CD8-positive, alpha-beta memory T cell (primary cell): ENCODE measurements around the gene SH3BP5. TPM values are rescaled to one million over a fixed set of nuclear protein-coding genes. Genes with fewer than 3 reads are reported as not detected.
A peak's percentile ranks its signal among the peaks of the same experiment; 100 is the strongest.

Experiments used
- CTCF ChIA-PET: fragments of 350-600 bp; sonication (Branson Sonifier 250); formaldehyde crosslinking; loops from one replicate; lab custom pipeline; 2021; ENCODE audit warnings: antibody characterized with exemption; lab: Charles Lee
- POLR2A ChIA-PET: fragments of 350-600 bp; sonication (Branson Sonifier 250); formaldehyde crosslinking; loops from one replicate; lab custom pipeline; 2021; ENCODE audit warnings: antibody characterized with exemption; lab: Charles Lee
- DNase-seq, 5 donors: peaks; one replicate each; pipeline versions ENCODE4 v3.0.0 to v3.0.0-alpha.2; 2020 to 2022; ENCODE audit warnings: mixed read lengths in 1 of 5
- H3K27ac ChIP-seq: one replicate; pipeline ENCODE4 v1.7.0; 2013; ENCODE audit warnings: low read depth, mild to moderate bottlenecking, low read length, moderate library complexity
- H3K27me3 ChIP-seq: 2 replicates; pipeline ENCODE4 v1.7.0; 2013; ENCODE audit warnings: low read length, mild to moderate bottlenecking; ENCODE audit not compliant: insufficient read depth, poor library complexity, severe bottlenecking
- H3K36me3 ChIP-seq: 2 replicates; pipeline ENCODE4 v1.7.0; 2013; ENCODE audit warnings: mild to moderate bottlenecking, low read length, moderate library complexity; ENCODE audit not compliant: insufficient read depth
- H3K4me1 ChIP-seq: 2 replicates; pipeline ENCODE4 v1.7.0; 2013; ENCODE audit warnings: mild to moderate bottlenecking, low read length, moderate library complexity; ENCODE audit not compliant: insufficient read depth
- H3K4me3 ChIP-seq: 2 replicates; pipeline ENCODE4 v1.7.0; 2013; ENCODE audit warnings: mild to moderate bottlenecking, low read length
- H3K9me3 ChIP-seq: 2 replicates; pipeline ENCODE4 v1.7.0; 2013; ENCODE audit warnings: mild to moderate bottlenecking, low read length
- H3K27ac Mint-ChIP-seq, 8 donors: one replicate each; pipeline ENCODE4 v1.8.0; 2020 to 2021; ENCODE audit warnings: mixed read lengths in 8 of 8, mild to moderate bottlenecking in 6 of 8, inconsistent platforms in 3 of 8, moderate library complexity in 3 of 8
- H3K27me3 Mint-ChIP-seq, 2 donors: one replicate each; pipeline ENCODE4 v1.8.0; 2020 to 2021; ENCODE audit warnings: mixed read lengths in 2 of 2, mild to moderate bottlenecking in 1 of 2, moderate library complexity in 1 of 2
- H3K36me3 Mint-ChIP-seq, 3 donors: one replicate each; pipeline ENCODE4 v1.8.0; 2020 to 2021; ENCODE audit warnings: mixed read lengths in 3 of 3, inconsistent platforms in 1 of 3, mild to moderate bottlenecking in 1 of 3
- H3K4me1 Mint-ChIP-seq, 3 donors: one replicate each; pipeline ENCODE4 v1.8.0; 2020 to 2021; ENCODE audit warnings: mixed read lengths in 3 of 3, inconsistent platforms in 1 of 3, mild to moderate bottlenecking in 1 of 3
- H3K4me3 Mint-ChIP-seq, 7 donors: one replicate each; pipeline ENCODE4 v1.8.0; 2020 to 2021; ENCODE audit warnings: mixed read lengths in 7 of 7, mild to moderate bottlenecking in 6 of 7, moderate library complexity in 4 of 7, inconsistent platforms in 2 of 7
- H3K9me3 Mint-ChIP-seq, 5 donors: one replicate each; pipeline ENCODE4 v1.8.0; 2020 to 2022; ENCODE audit warnings: mixed read lengths in 5 of 5, mild to moderate bottlenecking in 3 of 5, moderate library complexity in 2 of 5, inconsistent platforms in 1 of 5
- polyA plus RNA-seq: library from polyadenylated mRNA; unstranded; fragments of 300-500 nt; fragmentation: Illumina TruSeq; gene quantifications from one replicate; pipeline ENCODE4 v1.2.3, GENCODE V29; 2021
- total RNA-seq, 2 experiments: library from RNA; stranded (reverse); gene quantifications; one replicate each; pipeline ENCODE4 v1.2.3, GENCODE V29; 2021

The SH3BP5 gene
- total and polyA plus RNA-seq, 3 experiments from 2014 or later, result 14.2 to 84.3 (median 15.5) TPM

DNA sequence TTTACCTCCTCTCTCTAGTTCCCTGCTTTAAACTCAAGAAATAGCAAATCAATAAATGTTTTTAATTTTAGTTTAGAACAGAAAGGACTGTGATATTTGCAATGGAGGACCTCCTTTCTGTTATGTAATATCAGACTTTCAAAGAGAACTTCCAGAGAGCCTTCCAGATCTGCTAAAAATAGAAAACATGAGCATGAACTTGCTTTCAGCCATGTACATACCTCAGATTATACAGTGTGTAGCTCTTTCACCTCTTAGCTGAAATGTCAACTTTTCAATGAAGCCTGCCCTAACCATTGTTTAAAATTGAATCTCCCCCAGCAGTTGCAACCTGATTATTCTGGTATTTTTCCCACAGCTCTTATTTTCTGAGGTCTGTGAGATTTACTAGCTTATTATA is 113.7 kb downstream of the SH3BP5 start:
- POLR2A ChIA-PET, result interaction anchor here (0.6 kb wide), 1 partner anchor 31 kb away, joined by 3 read pairs; no protein-coding TSS in a partner anchor

GRCh38 chr3:15217841-15218267 is 114.5 kb downstream of the SH3BP5 start:
- Histone ChIP-seq H3K9me3 (no peaks in the 10 kb centered on the region), H3K36me3 (peaks cover 31% of the 10 kb centered on the region), H3K4me3 (no peak overlapping the region), H3K4me1 (peaks cover 6% of the 10 kb centered on the region), H3K27ac (no peak overlapping the region), H3K27me3 (no peaks in the 10 kb centered on the region)
- Mint-ChIP-seq H3K36me3 (peaks cover 20 to 81% (median 39%) of the 10 kb centered on the region in 3 donors), H3K9me3 (no peaks in the 10 kb centered on the region), H3K27me3 (no peaks in the 10 kb centered on the region), H3K4me1 (peaks cover 21 to 43% (median 38%) of the 10 kb centered on the region in 3 donors), H3K4me3 (no peak overlapping the region), H3K27ac (no peak overlapping the region)
- ChIA-PET POLR2A (interaction anchor here (1.0 kb wide), 1 partner anchor 12 kb away, joined by 3 read pairs; the partner anchor contains the start of gene CAPN7), CTCF (interaction anchor here (1.3 kb wide), 1 partner anchor 15 kb away, joined by 3 read pairs; no protein-coding TSS in a partner anchor)
- no peak for DNase-seq

More for the DNA sequence above, 113.7 kb downstream of the SH3BP5 start:
- Mint-ChIP-seq H3K36me3 (peaks cover 20 to 80% (median 40%) of the 10 kb centered on the region in 3 donors), H3K27me3 (no peaks in the 10 kb centered on the region), H3K9me3 (no peaks in the 10 kb centered on the region), H3K27ac (no peak overlapping the region), H3K4me3 (no peak overlapping the region), H3K4me1 (peaks cover 19 to 38% (median 36%) of the 10 kb centered on the region in 3 donors)
- no peaks in the 10 kb centered on the region for H3K9me3 ChIP-seq
- H3K4me1 ChIP-seq, result peaks cover 6% of the 10 kb centered on the region
- no peak overlapping the region for H3K27ac ChIP-seq
- CTCF ChIA-PET, result interaction anchor here (1.1 kb wide), 1 partner anchor 13 kb away, joined by 3 read pairs; the partner anchor contains the start of gene CAPN7
- H3K36me3 ChIP-seq, result peaks cover 31% of the 10 kb centered on the region
- DNase-seq, result no peak
- no peaks in the 10 kb centered on the region for H3K27me3 ChIP-seq
- no peak overlapping the region for H3K4me3 ChIP-seq

DNA sequence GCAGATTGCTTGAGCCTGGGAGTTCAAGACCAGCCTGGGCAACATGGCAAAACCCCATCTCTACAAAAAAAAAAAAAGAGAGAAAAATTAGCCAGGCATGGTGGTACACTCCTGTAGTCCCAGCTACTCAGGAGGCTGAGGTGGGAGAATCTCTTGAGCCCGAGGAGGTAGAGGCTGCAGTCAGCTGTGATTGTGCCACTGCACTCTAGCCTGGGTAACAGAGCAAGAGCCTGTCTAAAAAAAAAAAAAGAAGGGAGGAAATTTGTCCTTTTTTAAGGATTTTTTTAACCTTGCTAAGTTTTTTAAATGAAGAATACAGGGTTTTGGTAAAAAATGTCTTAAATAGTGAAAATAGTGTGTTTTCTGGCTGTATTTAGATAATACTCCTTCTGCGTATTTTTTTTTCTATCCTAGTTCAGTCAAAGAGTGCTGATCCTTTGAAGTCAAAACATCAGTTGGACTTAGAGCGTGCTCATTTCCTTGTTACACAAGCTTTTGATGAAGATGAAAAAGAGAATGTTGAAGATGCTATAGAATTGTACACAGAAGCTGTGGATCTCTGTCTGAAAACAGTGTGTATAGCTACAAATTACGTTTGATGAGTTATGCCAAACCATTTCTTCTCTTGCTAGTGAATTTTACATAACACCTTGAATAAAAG is 115.2 kb downstream of the SH3BP5 start:
- Mint-ChIP-seq H3K4me1 (peaks cover 23 to 42% (median 37%) of the 10 kb centered on the region in 3 donors), H3K27ac (peak overlapping the region in 3 of 8 donors; percentile 53 to 64 (median 63)), H3K9me3 (no peaks in the 10 kb centered on the region), H3K36me3 (peaks cover 16 to 81% (median 37%) of the 10 kb centered on the region in 3 donors), H3K4me3 (no peak overlapping the region), H3K27me3 (no peaks in the 10 kb centered on the region)
- DNase-seq, result peak in 1 of 5 donors; percentile 44
- H3K36me3 ChIP-seq, result peaks cover 34% of the 10 kb centered on the region
- H3K27me3 ChIP-seq, result no peaks in the 10 kb centered on the region
- peaks cover 6% of the 10 kb centered on the region for H3K4me1 ChIP-seq
- ChIA-PET POLR2A (interaction anchor here (1.0 kb wide), 1 partner anchor 11 kb away, joined by 3 read pairs; the partner anchor contains the start of gene CAPN7), CTCF (interaction anchor here (1.3 kb wide), 1 partner anchor 14 kb away, joined by 3 read pairs; no protein-coding TSS in a partner anchor)
- no peaks in the 10 kb centered on the region for H3K9me3 ChIP-seq
- H3K27ac ChIP-seq, result no peak overlapping the region
- no peak overlapping the region for H3K4me3 ChIP-seq

- Mint-ChIP-seq H3K36me3 (peaks cover 16 to 82% (median 38%) of the 10 kb centered on the region in 3 donors), H3K27me3 (no peaks in the 10 kb centered on the region), H3K4me3 (no peak overlapping the region), H3K4me1 (peaks cover 23 to 48% (median 40%) of the 10 kb centered on the region in 3 donors), H3K27ac (peak overlapping the region in 2 of 8 donors; percentile 29 to 64), H3K9me3 (no peaks in the 10 kb centered on the region)
- ChIA-PET POLR2A (no interaction called here), CTCF (interaction anchor here (1.0 to 1.3 kb wide), 2 partner anchors 11 to 13 kb away, joined by 3 to 4 read pairs; partner anchors contain the start of gene CAPN7)
- DNase-seq, result no peak
- H3K27me3 ChIP-seq, result no peaks in the 10 kb centered on the region
- H3K4me1 ChIP-seq, result peaks cover 6% of the 10 kb centered on the region
- no peak overlapping the region for H3K4me3 ChIP-seq
- no peaks in the 10 kb centered on the region for H3K9me3 ChIP-seq
- H3K36me3 ChIP-seq, result peaks cover 33% of the 10 kb centered on the region
- H3K27ac ChIP-seq, result no peak overlapping the region
These were observed 115.9 kb downstream of the SH3BP5 start for GRCh38 chr3:15216501-15216900.

DNA sequence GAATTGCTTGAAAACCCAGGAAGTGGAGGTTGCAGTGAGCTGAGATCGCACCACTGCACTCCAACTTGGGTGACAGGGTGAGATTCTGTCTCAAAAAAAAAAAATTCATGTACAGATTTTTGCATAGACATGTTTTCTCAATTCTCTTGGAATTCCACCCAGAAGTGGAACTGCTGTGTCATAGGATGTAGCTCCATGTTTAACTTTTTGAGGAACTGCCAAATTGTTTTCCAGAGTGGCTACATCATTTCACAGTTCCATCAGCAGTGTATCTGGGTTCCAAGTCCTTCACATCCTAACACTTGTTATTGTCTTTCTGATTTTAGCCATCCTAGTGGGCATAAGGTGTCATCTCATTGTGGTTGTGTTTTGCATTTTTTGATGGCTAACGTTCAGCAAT is 116.4 kb downstream of the SH3BP5 start:
- CTCF ChIA-PET, result interaction anchor here (1.0 kb wide), 1 partner anchor 10 kb away, joined by 4 read pairs; the partner anchor contains the start of gene CAPN7
- H3K4me1 Mint-ChIP-seq, result peaks cover 28 to 53% (median 45%) of the 10 kb centered on the region in 3 donors
- Histone ChIP-seq H3K9me3 (no peaks in the 10 kb centered on the region), H3K27me3 (no peaks in the 10 kb centered on the region), H3K4me1 (peaks cover 6% of the 10 kb centered on the region), H3K36me3 (peaks cover 33% of the 10 kb centered on the region), H3K27ac (no peak overlapping the region), H3K4me3 (no peak overlapping the region)
- no peaks in the 10 kb centered on the region for H3K9me3 Mint-ChIP-seq
- DNase-seq, result no peak
- H3K27ac Mint-ChIP-seq, result no peak overlapping the region
- no peaks in the 10 kb centered on the region for H3K27me3 Mint-ChIP-seq
- H3K4me3 Mint-ChIP-seq, result no peak overlapping the region
- H3K36me3 Mint-ChIP-seq, result peaks cover 16 to 85% (median 38%) of the 10 kb centered on the region in 3 donors
- POLR2A ChIA-PET, result no interaction called here

DNA sequence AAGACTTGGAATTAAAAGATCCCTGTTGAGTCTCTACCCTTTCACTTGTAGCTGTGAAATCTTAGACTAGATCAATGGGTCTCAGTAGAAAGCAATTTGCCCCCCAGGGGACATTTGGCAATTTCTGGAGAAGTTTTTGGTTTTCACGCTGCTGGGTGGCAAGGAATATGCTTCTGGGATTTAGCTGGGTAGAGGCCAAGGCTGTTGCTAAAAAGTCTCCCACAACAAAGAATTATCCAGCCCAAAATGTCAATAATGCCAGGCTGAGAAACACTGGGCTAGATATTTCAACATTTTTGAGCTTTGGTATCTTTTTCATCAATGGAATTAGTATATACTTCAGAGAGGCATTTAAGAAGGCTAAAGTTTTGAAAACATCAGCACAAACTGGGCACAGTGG is 117.6 kb downstream of the SH3BP5 start:
- Histone ChIP-seq H3K36me3 (peaks cover 32% of the 10 kb centered on the region), H3K27ac (no peak overlapping the region)
- H3K27ac Mint-ChIP-seq, result peak overlapping the region in 2 of 8 donors; percentile 11 to 19

GRCh38 chr3:15211937-15212336 is 120.4 kb downstream of the SH3BP5 start:
- POLR2A ChIA-PET, result no interaction called here
- no peaks in the 10 kb centered on the region for H3K27me3 ChIP-seq

More for the DNA sequence above, 117.6 kb downstream of the SH3BP5 start:
- Mint-ChIP-seq H3K4me3 (no peak overlapping the region), H3K9me3 (no peaks in the 10 kb centered on the region), H3K27me3 (no peaks in the 10 kb centered on the region), H3K36me3 (peaks cover 10 to 82% (median 34%) of the 10 kb centered on the region in 3 donors), H3K4me1 (peaks cover 31 to 59% (median 49%) of the 10 kb centered on the region in 3 donors)
- no peak for DNase-seq
- Histone ChIP-seq H3K27me3 (no peaks in the 10 kb centered on the region), H3K9me3 (no peaks in the 10 kb centered on the region), H3K4me1 (peaks cover 6% of the 10 kb centered on the region), H3K4me3 (no peak overlapping the region)
- ChIA-PET POLR2A (no interaction called here), CTCF (no interaction called here)

More at GRCh38 chr3:15211937-15212336, 120.4 kb downstream of the SH3BP5 start:
- peaks cover 40 to 70% (median 64%) of the 10 kb centered on the region in 3 donors for H3K4me1 Mint-ChIP-seq
- H3K27ac Mint-ChIP-seq, result peak overlapping the region in 1 of 8 donors; percentile 59
- H3K4me1 ChIP-seq, result peaks cover 23% of the 10 kb centered on the region
- peak overlapping the region in 1 of 7 donors; percentile 25 for H3K4me3 Mint-ChIP-seq
- DNase-seq, result no peak
- H3K9me3 Mint-ChIP-seq, result no peaks in the 10 kb centered on the region
- H3K4me3 ChIP-seq, result no peak overlapping the region
- no peak overlapping the region for H3K27ac ChIP-seq
- H3K9me3 ChIP-seq, result no peaks in the 10 kb centered on the region
- CTCF ChIA-PET, result interaction anchor here (0.9 to 1.6 kb wide), 2 partner anchors 9 to 11 kb away, joined by 3 read pairs; no protein-coding TSS in a partner anchor
- peaks cover 0 to 69% (median 18%) of the 10 kb centered on the region in 3 donors for H3K36me3 Mint-ChIP-seq
- H3K27me3 Mint-ChIP-seq, result no peaks in the 10 kb centered on the region
- H3K36me3 ChIP-seq, result peaks cover 13% of the 10 kb centered on the region
